ENCODE measurements around the gene PIK3CG. TPM values are rescaled to one million over a fixed set of nuclear protein-coding genes. Genes with fewer than 3 reads are reported as not detected.
A peak's percentile ranks its signal among the peaks of the same experiment; 100 is the strongest.

The PIK3CG gene
- total RNA-seq, 1 donor from 2014 or later: not detected

DNA sequence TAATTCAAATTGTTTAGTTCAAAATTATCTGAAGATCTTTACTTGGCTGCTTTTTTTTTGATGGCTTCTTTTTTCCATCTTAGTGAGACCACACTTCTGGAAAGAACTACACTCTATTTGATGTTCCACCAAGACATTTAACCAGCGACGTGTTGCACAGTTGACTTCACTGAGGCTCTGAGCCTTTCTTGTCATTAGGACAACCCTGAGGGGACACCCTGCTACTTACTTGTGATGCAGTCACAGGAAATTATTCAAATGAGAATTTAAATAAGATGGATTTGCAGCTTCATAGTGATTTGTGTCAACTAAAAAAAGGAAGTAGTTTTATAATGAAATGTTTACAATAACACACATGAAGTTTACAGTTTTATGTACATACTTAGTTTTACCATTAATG is 25.6 kb upstream of the PIK3CG start:
- TF ChIP-seq CTCF (IDR thresholded peaks at IDR 0.05; ENCODE audit: insufficient read depth, low read length, severe bottlenecking): no peak
- FAIRE-seq: no peak
- no peaks in the 10 kb centered on the region for H3K36me3 ChIP-seq (ENCODE audit: control insufficient read depth, insufficient read depth, low read length)
- no peak for DNase-seq (ENCODE audit: low read depth)
- H3K4me3 ChIP-seq (ENCODE audit: low read depth, low read length): no peak overlapping the region
- no peaks in the 10 kb centered on the region for H3K27me3 ChIP-seq (ENCODE audit: control insufficient read depth, insufficient read depth, low read length)

- H3K4me3 ChIP-seq (ENCODE audit: low read depth, low read length): no peak overlapping the region
- DNase-seq (ENCODE audit: low read depth) (peak; percentile 7), FAIRE-seq (no peak)
- no peak for TF ChIP-seq CTCF (IDR thresholded peaks at IDR 0.05; ENCODE audit: insufficient read depth, low read length, severe bottlenecking)
- no peaks in the 10 kb centered on the region for H3K36me3 ChIP-seq (ENCODE audit: control insufficient read depth, insufficient read depth, low read length)
- no peaks in the 10 kb centered on the region for H3K27me3 ChIP-seq (ENCODE audit: control insufficient read depth, insufficient read depth, low read length)
Observed at GRCh38 chr7:106840342-106840741, 24.7 kb upstream of the PIK3CG start.

GRCh38 chr7:106841896-106842390 is 23.1 kb upstream of the PIK3CG start:
- FAIRE-seq: no peak
- no peak for TF ChIP-seq CTCF (IDR thresholded peaks at IDR 0.05; ENCODE audit: insufficient read depth, low read length, severe bottlenecking)
- H3K27me3 ChIP-seq (ENCODE audit: control insufficient read depth, insufficient read depth, low read length): no peaks in the 10 kb centered on the region
- no peak for DNase-seq (ENCODE audit: low read depth)
- no peaks in the 10 kb centered on the region for H3K36me3 ChIP-seq (ENCODE audit: control insufficient read depth, insufficient read depth, low read length)
- no peak overlapping the region for H3K4me3 ChIP-seq (ENCODE audit: low read depth, low read length)

DNA sequence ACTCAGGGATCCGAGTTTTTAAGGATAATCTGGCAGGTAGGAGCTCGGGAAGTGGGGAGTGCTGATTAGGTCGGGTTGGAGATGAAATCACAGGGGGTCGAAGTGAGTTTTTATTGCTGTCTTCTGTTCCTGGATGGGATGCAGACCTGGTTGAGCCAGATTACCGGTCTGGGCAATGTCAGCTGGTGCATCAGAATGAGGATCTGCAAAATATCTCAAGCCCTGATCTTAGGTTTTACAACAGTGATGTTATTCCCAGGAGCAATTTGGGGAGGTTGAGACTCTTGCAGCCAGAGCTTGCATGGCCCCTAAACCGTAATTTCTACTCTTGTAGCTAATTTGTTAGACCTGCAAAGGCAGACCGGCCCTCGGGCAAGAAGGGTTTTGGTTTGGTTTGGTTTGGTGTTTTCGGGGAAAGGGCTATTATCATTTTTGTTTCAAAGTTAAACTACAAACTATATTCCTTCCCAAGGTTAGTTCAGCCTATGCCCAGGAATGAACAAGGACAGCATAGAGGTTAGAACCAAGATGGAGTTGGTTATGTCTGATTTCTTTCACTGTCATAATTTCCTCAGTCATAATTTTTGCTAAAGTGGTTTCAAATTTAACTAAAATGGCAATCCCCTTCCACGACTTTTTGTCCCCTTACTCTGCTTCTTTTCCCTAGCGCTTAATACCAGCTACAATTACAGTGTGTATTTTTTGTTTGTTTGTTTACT is 20.6 kb upstream of the PIK3CG start:
- no peaks in the 10 kb centered on the region for H3K36me3 ChIP-seq (ENCODE audit: control insufficient read depth, insufficient read depth, low read length)
- TF ChIP-seq CTCF (IDR thresholded peaks at IDR 0.05; ENCODE audit: insufficient read depth, low read length, severe bottlenecking): no peak
- no peak overlapping the region for H3K4me3 ChIP-seq (ENCODE audit: low read depth, low read length)
- DNase-seq (ENCODE audit: low read depth) (no peak), FAIRE-seq (no peak)
- H3K27me3 ChIP-seq (ENCODE audit: control insufficient read depth, insufficient read depth, low read length): no peaks in the 10 kb centered on the region

DNA sequence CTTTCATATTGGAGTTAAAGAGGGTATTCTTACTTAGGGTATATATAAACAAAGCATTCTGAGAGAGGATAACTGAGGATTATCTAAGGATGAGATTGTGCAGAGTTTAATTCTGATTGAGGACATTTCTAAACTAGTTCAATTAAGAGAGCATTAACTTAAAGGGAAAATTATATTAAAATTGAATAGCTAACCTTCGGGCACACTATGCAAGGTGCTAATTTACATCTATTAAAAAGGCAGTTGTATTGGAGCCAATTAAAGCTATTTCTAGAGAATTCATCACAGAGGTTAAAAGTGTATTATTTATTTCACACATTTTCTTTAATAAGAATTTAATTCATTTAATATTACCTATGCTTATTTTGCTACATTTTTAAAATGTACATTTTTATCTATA is 17.0 kb upstream of the PIK3CG start:
- FAIRE-seq: no peak
- no peaks in the 10 kb centered on the region for H3K27me3 ChIP-seq (ENCODE audit: control insufficient read depth, insufficient read depth, low read length)
- H3K36me3 ChIP-seq (ENCODE audit: control insufficient read depth, insufficient read depth, low read length): no peaks in the 10 kb centered on the region
- DNase-seq (ENCODE audit: low read depth): no peak
- TF ChIP-seq CTCF (IDR thresholded peaks at IDR 0.05; ENCODE audit: insufficient read depth, low read length, severe bottlenecking): no peak
- no peak overlapping the region for H3K4me3 ChIP-seq (ENCODE audit: low read depth, low read length)
